K562 (cell line): ENCODE measurements around the gene ISY1. TPM values are rescaled to one million over a fixed set of nuclear protein-coding genes. Genes with fewer than 3 reads are reported as not detected.

ENCODE experiments used
- CREB1 ChIP-seq, 2 experiments: sonication (generic) in 1 of 2; formaldehyde crosslinking in 1 of 2; IDR thresholded peaks; 2 replicates each; pipeline versions ENCODE4 v1.6.1 to v1.8.0; 2012 to 2022; ENCODE audit warnings: inconsistent platforms in 1 of 2, mild to moderate bottlenecking in 1 of 2, missing genetic modification reagents in 1 of 2, moderate library complexity in 1 of 2
- GATAD2A ChIP-seq: fragments of 450-650 bp; IDR thresholded peaks from 2 replicates; pipeline ENCODE4 v1.6.1; 2017
- GTF2F1 ChIP-seq: IDR thresholded peaks from 2 replicates; pipeline ENCODE4 v1.6.1; 2011; ENCODE audit warnings: low read depth, low read length, improper control_type of control experiment
- HMG20A ChIP-seq: fragments of 450-650 bp; formaldehyde crosslinking; conservative IDR thresholded peaks from 2 replicates; pipeline ENCODE4 v1.4.0; 2020; ENCODE audit warnings: mild to moderate bottlenecking, mixed read lengths
- MAFK ChIP-seq: IDR thresholded peaks from 2 replicates; pipeline ENCODE4 v1.6.1; 2011; ENCODE audit warnings: low read length, improper control_type of control experiment
- MAZ ChIP-seq, 2 experiments: fragments of 450-650 bp in 1 of 2; sonication (generic) in 1 of 2; formaldehyde crosslinking; IDR thresholded peaks in 1 of 2; conservative IDR thresholded peaks in 1 of 2; 2 replicates each; pipeline versions ENCODE4 v1.4.0 to v1.5.0; 2020; ENCODE audit warnings: mild to moderate bottlenecking in 1 of 2, missing genetic modification reagents in 1 of 2
- NCOA2 ChIP-seq, 2 experiments: fragments of 450-650 bp; IDR thresholded peaks; 2 replicates each; pipeline ENCODE4 v1.6.1; 2018; ENCODE audit warnings: mild to moderate bottlenecking in 2 of 2, moderate library complexity in 1 of 2; ENCODE audit not compliant: partially characterized antibody in 2 of 2
- RFX5 ChIP-seq: IDR thresholded peaks from 2 replicates; pipeline ENCODE4 v1.6.1; 2011; ENCODE audit warnings: low read depth, mild to moderate bottlenecking, improper control_type of control experiment, low read length
- SMARCB1 ChIP-seq: IDR thresholded peaks from 2 replicates; pipeline ENCODE4 v1.6.1; 2011; ENCODE audit warnings: improper control_type of control experiment, low read depth; ENCODE audit not compliant: insufficient read length
- SNRNP70 ChIP-seq: fragments of 200-400 bp; formaldehyde crosslinking; optimal IDR thresholded peaks from 2 replicates; pipeline ENCODE3; 2017; ENCODE audit warnings: low read depth, low read length
- SPI1 ChIP-seq: IDR thresholded peaks from 2 replicates; pipeline ENCODE4 v1.6.1; 2011; ENCODE audit warnings: low read depth, low read length, control low read depth, borderline replicate concordance
- STAT6 ChIP-seq: sonication (generic); formaldehyde crosslinking; IDR thresholded peaks from 2 replicates; pipeline ENCODE4 v1.8.1; 2023; ENCODE audit warnings: mild to moderate bottlenecking, missing genetic modification reagents
- TAF15 ChIP-seq: fragments of 200-400 bp; formaldehyde crosslinking; IDR thresholded peaks from 2 replicates; pipeline ENCODE4 v1.6.1; 2017; ENCODE audit warnings: mild to moderate bottlenecking, low read depth, low read length, moderate library complexity
- TAF7 ChIP-seq: fragments of 450-650 bp; IDR thresholded peaks from 2 replicates; pipeline ENCODE4 v1.6.1; 2016; ENCODE audit warnings: missing genetic modification characterization, missing compliant biosample characterization
- TBP ChIP-seq: optimal IDR thresholded peaks from 2 replicates; pipeline ENCODE3; 2011; ENCODE audit warnings: low read depth, low read length, improper control_type of control experiment
- TCF7L2 ChIP-seq: fragments of 150-350 bp; IDR thresholded peaks from 2 replicates; pipeline ENCODE4 v1.6.1; 2016; ENCODE audit warnings: low read depth, mild to moderate bottlenecking, low read length, moderate library complexity
- ZBTB26 ChIP-seq: fragments of 450-650 bp; formaldehyde crosslinking; IDR thresholded peaks from 2 replicates; pipeline ENCODE4 v1.4.0; 2022; ENCODE audit warnings: missing genetic modification characterization
- ZNF41 ChIP-seq: fragments of 250-450 bp; sonication (Bioruptor Pico); conservative IDR thresholded peaks from 2 replicates; pipeline ENCODE4 v1.4.0; 2020; ENCODE audit warnings: mild to moderate bottlenecking
- ZNF764 ChIP-seq: fragments of 250-450 bp; sonication (Bioruptor Pico); IDR thresholded peaks from 2 replicates; pipeline ENCODE4 v1.4.0; 2020; ENCODE audit warnings: low read depth, mild to moderate bottlenecking, moderate library complexity
- ZNF778 ChIP-seq: fragments of 450-650 bp; formaldehyde crosslinking; IDR thresholded peaks from 2 replicates; pipeline ENCODE4 v1.4.0; 2020; ENCODE audit warnings: mild to moderate bottlenecking, moderate library complexity
- ZNF79 ChIP-seq: fragments of 250-450 bp; sonication (Bioruptor Pico); IDR thresholded peaks from 2 replicates; pipeline ENCODE4 v1.4.0; 2020; ENCODE audit warnings: low read depth, mild to moderate bottlenecking, moderate library complexity
- polyA plus RNA-seq, 8 experiments: library from polyadenylated mRNA; depleted of rRNA in 4 of 8; stranded (reverse) in 5 of 8; unstranded in 3 of 8; fragments of >200 nt; fragmentation: Nextera tagmentation in 2 of 8; fragmentation: Illumina TruSeq in 1 of 8; extraction: Ambion mirVana in 2 of 8; extraction: Trizol in 1 of 8; gene quantifications; 2 replicates each; pipeline versions ENCODE4 v1.2.1 to v1.2.3, GENCODE V29; 2011 to 2014; ENCODE audit warnings: inconsistent platforms in 1 of 8, missing spikeins in 1 of 8
- total RNA-seq, 7 experiments: library from RNA; depleted of rRNA in 6 of 7; stranded (reverse); fragments of >200 nt in 6 of 7; fragmentation: Illumina TruSeq in 2 of 7; extraction: Trizol in 2 of 7; gene quantifications; 2 replicates each; pipeline versions ENCODE4 v1.2.1 to v1.2.3, GENCODE V29; 2011 to 2021; ENCODE audit warnings: low replicate concordance in 1 of 7
- TF ChIP-seq, protein P1 (sequence below): fragments of 200-800 bp; sonication (Bioruptor generic); IDR thresholded peaks from 2 replicates; pipeline ENCODE4 v1.6.1; 2017; ENCODE audit warnings: missing genetic modification characterization, missing compliant biosample characterization

ISY1 gene
- total and polyA plus RNA-seq, 9 of the 15 experiments (the other 6 are each of a cell fraction or from before 2014, with no cell fraction given): 23.5 to 50.0 (median 32.9) TPM

DNA sequence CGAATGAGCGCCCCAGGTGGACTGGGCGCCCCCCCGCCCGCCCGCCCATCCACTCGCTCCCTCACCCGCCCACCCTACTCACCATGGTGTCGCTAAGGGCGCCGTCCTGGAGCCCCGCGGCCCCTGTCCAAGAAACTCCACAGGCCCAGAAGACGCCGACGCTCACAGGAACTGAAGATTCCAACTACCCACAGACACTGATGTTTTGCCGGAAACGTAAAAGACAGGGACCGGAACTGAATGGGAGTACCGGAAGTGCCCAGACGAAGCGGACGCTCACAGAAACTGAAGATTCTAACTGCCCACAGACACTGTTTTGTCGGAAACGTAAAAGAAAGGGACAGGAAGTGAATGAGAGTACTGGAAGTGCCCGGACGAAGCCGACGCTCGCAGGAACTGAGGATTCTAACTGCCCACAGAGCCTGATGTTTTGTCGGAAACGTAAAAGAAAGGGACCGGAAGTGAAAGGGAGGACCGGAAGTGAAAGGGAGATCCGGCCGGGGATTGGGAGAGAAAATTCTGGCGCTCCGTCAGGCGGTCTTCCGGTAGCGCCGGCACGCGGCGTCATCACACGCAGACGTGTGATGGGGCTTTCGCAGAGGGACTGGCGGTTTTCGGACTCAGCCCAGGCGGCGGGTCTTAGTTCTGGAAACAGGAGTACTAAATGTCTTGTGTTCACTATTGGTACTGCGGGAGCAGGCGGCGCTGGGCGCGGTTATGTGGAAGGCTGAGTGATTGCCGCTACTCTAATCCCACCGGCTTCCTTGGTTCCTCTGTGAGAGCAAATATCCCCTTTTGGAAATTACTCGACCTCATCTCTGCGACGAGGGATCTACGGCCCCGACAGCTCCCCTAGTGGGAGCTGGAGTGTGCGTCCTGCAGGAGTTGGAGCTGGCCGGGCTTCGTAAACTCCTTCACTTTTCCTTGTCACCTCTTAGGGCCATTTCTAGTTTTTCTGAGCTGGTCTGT lies at the start of gene ISY1 (continued):
- TF ChIP-seq STAT6: no peak
- TF ChIP-seq ZBTB26 (CRISPR knock-in tag): no peak
- no peak for TF ChIP-seq NCOA2 (IDR thresholded peaks at IDR 0.05; ENCODE audit: partially characterized antibody in 2 of 2)
- TF ChIP-seq TAF15: no peak
- TF ChIP-seq TBP: peak; percentile 71
- TF ChIP-seq CREB1 (IDR thresholded peaks at IDR 0.05): peak; percentile 95
- TF ChIP-seq CREB1 (CRISPR knock-in tag; IDR thresholded peaks at IDR 0.05): peak; percentile 86
- TF ChIP-seq MAZ (CRISPR knock-in tag; conservative IDR thresholded peaks at IDR 0.05 in 1 of 2, IDR thresholded peaks at IDR 0.05 in 1 of 2): peak in 1 of 2 experiments; percentile 73; a peak in 2 of 4 replicates
- TF ChIP-seq TCF7L2: 0 out of 2 replicates have a peak, but pooled peaks have one; percentile 10
- TF ChIP-seq ZNF778: no peak
- TF ChIP-seq TAF7 (tag): no peak; the same call in 1 of the 2 replicates
- TF ChIP-seq SPI1: no peak
- TF ChIP-seq, protein P1, sequence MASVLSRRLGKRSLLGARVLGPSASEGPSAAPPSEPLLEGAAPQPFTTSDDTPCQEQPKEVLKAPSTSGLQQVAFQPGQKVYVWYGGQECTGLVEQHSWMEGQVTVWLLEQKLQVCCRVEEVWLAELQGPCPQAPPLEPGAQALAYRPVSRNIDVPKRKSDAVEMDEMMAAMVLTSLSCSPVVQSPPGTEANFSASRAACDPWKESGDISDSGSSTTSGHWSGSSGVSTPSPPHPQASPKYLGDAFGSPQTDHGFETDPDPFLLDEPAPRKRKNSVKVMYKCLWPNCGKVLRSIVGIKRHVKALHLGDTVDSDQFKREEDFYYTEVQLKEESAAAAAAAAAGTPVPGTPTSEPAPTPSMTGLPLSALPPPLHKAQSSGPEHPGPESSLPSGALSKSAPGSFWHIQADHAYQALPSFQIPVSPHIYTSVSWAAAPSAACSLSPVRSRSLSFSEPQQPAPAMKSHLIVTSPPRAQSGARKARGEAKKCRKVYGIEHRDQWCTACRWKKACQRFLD (CRISPR knock-in tag): peak; percentile 18; the same call in 1 of the 2 replicates
- TF ChIP-seq SMARCB1: no peak
- TF ChIP-seq HMG20A (CRISPR knock-in tag): no peak
- no peak for TF ChIP-seq SNRNP70
- TF ChIP-seq ZNF41: no peak
- no peak for TF ChIP-seq ZNF764 (CRISPR knock-in tag)
- TF ChIP-seq GATAD2A: no peak
- no peak for TF ChIP-seq ZNF79 (CRISPR knock-in tag)
- TF ChIP-seq RFX5: no peak
- TF ChIP-seq GTF2F1: no peak
- no peak for TF ChIP-seq MAFK
